Measurements from ENCODE around the gene KIRREL1. TPM values are rescaled to one million over a fixed set of nuclear protein-coding genes. Genes with fewer than 3 reads are reported as not detected.

The KIRREL1 gene
- total and polyA plus RNA-seq, 2 experiments from 2014 or later, result 5.1 to 35.2 TPM

DNA sequence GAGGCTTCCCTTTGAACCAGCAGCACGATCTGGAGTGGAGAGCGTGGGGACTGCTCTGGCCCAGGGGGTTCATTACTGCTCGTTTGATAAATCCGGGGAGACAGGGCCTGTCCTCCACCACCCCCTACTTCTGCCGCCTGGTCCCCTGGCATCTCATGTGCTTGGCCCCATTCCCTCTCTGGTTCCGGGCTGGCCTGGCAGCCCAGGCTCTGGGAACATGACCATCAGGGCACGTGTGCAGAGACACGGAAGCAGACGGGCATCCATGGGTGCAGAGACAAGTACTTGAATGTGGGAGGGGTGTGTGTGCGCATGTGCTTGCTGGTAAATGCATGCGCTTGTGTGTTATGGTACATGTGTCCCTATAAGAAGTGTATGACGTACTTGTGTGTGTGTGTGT, 75.5 kb downstream of the KIRREL1 start (continued):
- TF ChIP-seq, protein P1, sequence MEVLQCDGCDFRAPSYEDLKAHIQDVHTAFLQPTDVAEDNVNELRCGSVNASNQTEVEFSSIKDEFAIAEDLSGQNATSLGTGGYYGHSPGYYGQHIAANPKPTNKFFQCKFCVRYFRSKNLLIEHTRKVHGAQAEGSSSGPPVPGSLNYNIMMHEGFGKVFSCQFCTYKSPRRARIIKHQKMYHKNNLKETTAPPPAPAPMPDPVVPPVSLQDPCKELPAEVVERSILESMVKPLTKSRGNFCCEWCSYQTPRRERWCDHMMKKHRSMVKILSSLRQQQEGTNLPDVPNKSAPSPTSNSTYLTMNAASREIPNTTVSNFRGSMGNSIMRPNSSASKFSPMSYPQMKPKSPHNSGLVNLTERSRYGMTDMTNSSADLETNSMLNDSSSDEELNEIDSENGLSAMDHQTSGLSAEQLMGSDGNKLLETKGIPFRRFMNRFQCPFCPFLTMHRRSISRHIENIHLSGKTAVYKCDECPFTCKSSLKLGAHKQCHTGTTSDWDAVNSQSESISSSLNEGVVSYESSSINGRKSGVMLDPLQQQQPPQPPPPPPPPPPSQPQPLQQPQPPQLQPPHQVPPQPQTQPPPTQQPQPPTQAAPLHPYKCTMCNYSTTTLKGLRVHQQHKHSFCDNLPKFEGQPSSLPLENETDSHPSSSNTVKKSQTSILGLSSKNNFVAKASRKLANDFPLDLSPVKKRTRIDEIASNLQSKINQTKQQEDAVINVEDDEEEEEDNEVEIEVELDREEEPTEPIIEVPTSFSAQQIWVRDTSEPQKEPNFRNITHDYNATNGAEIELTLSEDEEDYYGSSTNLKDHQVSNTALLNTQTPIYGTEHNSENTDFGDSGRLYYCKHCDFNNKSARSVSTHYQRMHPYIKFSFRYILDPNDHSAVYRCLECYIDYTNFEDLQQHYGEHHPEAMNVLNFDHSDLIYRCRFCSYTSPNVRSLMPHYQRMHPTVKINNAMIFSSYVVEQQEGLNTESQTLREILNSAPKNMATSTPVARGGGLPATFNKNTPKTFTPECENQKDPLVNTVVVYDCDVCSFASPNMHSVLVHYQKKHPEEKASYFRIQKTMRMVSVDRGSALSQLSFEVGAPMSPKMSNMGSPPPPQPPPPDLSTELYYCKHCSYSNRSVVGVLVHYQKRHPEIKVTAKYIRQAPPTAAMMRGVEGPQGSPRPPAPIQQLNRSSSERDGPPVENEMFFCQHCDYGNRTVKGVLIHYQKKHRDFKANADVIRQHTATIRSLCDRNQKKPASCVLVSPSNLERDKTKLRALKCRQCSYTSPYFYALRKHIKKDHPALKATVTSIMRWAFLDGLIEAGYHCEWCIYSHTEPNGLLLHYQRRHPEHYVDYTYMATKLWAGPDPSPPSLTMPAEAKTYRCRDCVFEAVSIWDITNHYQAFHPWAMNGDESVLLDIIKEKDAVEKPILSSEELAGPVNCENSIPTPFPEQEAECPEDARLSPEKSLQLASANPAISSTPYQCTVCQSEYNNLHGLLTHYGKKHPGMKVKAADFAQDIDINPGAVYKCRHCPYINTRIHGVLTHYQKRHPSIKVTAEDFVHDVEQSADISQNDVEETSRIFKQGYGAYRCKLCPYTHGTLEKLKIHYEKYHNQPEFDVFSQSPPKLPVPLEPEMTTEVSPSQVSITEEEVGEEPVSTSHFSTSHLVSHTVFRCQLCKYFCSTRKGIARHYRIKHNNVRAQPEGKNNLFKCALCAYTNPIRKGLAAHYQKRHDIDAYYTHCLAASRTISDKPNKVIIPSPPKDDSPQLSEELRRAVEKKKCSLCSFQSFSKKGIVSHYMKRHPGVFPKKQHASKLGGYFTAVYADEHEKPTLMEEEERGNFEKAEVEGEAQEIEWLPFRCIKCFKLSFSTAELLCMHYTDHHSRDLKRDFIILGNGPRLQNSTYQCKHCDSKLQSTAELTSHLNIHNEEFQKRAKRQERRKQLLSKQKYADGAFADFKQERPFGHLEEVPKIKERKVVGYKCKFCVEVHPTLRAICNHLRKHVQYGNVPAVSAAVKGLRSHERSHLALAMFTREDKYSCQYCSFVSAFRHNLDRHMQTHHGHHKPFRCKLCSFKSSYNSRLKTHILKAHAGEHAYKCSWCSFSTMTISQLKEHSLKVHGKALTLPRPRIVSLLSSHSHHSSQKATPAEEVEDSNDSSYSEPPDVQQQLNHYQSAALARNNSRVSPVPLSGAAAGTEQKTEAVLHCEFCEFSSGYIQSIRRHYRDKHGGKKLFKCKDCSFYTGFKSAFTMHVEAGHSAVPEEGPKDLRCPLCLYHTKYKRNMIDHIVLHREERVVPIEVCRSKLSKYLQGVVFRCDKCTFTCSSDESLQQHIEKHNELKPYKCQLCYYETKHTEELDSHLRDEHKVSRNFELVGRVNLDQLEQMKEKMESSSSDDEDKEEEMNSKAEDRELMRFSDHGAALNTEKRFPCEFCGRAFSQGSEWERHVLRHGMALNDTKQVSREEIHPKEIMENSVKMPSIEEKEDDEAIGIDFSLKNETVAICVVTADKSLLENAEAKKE (CRISPR knock-in tag; IDR thresholded peaks at IDR 0.05), result no peak
- no peak for TF ChIP-seq ZNF114 (CRISPR knock-in tag; IDR thresholded peaks at IDR 0.05)
- no peak for TF ChIP-seq NANOG (IDR thresholded peaks at IDR 0.05; ENCODE audit: borderline replicate concordance)
- TF ChIP-seq POLR2AphosphoS5 (IDR thresholded peaks at IDR 0.05; ENCODE audit: low read depth), result no peak
- TF ChIP-seq, protein P2, sequence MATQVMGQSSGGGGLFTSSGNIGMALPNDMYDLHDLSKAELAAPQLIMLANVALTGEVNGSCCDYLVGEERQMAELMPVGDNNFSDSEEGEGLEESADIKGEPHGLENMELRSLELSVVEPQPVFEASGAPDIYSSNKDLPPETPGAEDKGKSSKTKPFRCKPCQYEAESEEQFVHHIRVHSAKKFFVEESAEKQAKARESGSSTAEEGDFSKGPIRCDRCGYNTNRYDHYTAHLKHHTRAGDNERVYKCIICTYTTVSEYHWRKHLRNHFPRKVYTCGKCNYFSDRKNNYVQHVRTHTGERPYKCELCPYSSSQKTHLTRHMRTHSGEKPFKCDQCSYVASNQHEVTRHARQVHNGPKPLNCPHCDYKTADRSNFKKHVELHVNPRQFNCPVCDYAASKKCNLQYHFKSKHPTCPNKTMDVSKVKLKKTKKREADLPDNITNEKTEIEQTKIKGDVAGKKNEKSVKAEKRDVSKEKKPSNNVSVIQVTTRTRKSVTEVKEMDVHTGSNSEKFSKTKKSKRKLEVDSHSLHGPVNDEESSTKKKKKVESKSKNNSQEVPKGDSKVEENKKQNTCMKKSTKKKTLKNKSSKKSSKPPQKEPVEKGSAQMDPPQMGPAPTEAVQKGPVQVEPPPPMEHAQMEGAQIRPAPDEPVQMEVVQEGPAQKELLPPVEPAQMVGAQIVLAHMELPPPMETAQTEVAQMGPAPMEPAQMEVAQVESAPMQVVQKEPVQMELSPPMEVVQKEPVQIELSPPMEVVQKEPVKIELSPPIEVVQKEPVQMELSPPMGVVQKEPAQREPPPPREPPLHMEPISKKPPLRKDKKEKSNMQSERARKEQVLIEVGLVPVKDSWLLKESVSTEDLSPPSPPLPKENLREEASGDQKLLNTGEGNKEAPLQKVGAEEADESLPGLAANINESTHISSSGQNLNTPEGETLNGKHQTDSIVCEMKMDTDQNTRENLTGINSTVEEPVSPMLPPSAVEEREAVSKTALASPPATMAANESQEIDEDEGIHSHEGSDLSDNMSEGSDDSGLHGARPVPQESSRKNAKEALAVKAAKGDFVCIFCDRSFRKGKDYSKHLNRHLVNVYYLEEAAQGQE (IDR thresholded peaks at IDR 0.05; ENCODE audit: unreplicated experiment), result no peak
- TF ChIP-seq, protein P3, sequence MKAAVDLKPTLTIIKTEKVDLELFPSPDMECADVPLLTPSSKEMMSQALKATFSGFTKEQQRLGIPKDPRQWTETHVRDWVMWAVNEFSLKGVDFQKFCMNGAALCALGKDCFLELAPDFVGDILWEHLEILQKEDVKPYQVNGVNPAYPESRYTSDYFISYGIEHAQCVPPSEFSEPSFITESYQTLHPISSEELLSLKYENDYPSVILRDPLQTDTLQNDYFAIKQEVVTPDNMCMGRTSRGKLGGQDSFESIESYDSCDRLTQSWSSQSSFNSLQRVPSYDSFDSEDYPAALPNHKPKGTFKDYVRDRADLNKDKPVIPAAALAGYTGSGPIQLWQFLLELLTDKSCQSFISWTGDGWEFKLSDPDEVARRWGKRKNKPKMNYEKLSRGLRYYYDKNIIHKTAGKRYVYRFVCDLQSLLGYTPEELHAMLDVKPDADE (IDR thresholded peaks at IDR 0.05), result no peak
- no peak for TF ChIP-seq ZNF331 (CRISPR knock-in tag; IDR thresholded peaks at IDR 0.05; ENCODE audit: low read depth)

All from GM23338 (cell line).